Measurements from ENCODE around the gene CDH23.

Gene CDH23

GRCh38 chr10:71547312-71547711, 150.6 kb downstream of the CDH23 start:
- intact Hi-C loops (cut with DNase I): no loop called here
- DNase-seq: no peak

GRCh38 chr10:71547876-71548846, 151.4 kb downstream of the CDH23 start:
- intact Hi-C loops (cut with DNase I): no loop called here
- no peak for DNase-seq

GRCh38 chr10:71549766-71550533, 153.2 kb downstream of the CDH23 start:
- DNase-seq: no peak
- intact Hi-C loops (cut with DNase I): no loop called here

GRCh38 chr10:71550628-71551027, 153.9 kb downstream of the CDH23 start:
- no peak for DNase-seq
- intact Hi-C loops (cut with DNase I): no loop called here

- intact Hi-C loops (cut with DNase I): no loop called here
Observed at GRCh38 chr10:71551970-71552369, 155.2 kb downstream of the CDH23 start.

GRCh38 chr10:71553432-71553831, 156.7 kb downstream of the CDH23 start:
- DNase-seq: no peak
- intact Hi-C loops (cut with DNase I): no loop called here

More at GRCh38 chr10:71551970-71552369, 155.2 kb downstream of the CDH23 start:
- no peak for DNase-seq

GRCh38 chr10:71554671-71555070, 158.0 kb downstream of the CDH23 start:
- intact Hi-C loops (cut with DNase I): no loop called here

GRCh38 chr10:71555087-71555723, 158.5 kb downstream of the CDH23 start:
- intact Hi-C loops (cut with DNase I): no loop called here
- DNase-seq: peak in 1 of 10 donors; percentile 65

More at GRCh38 chr10:71554671-71555070, 158.0 kb downstream of the CDH23 start:
- no peak for DNase-seq

- peak in 1 of 10 donors; percentile 30 for DNase-seq
- intact Hi-C loops (cut with DNase I): no loop called here
Observed at GRCh38 chr10:71555724-71556119, 159.0 kb downstream of the CDH23 start.

- DNase-seq: no peak
- intact Hi-C loops (cut with DNase I): no loop called here
Observed at GRCh38 chr10:71558991-71559390, 162.3 kb downstream of the CDH23 start.

GRCh38 chr10:71561003-71561574, 164.4 kb downstream of the CDH23 start:
- no peak for DNase-seq
- intact Hi-C loops (cut with DNase I): loop anchor here (10.0 kb wide), 1 partner anchor 54 kb away; no protein-coding TSS in a partner anchor

GRCh38 chr10:71562181-71562580, 165.5 kb downstream of the CDH23 start:
- intact Hi-C loops (cut with DNase I): loop anchor here (10.0 kb wide), 1 partner anchor 53 kb away; no protein-coding TSS in a partner anchor
- peak in 1 of 10 donors; percentile 55 for DNase-seq

GRCh38 chr10:71562904-71563303, 166.2 kb downstream of the CDH23 start:
- DNase-seq: no peak

GRCh38 chr10:71564194-71564820, 167.6 kb downstream of the CDH23 start:
- DNase-seq: peak in 1 of 10 donors; percentile 26
- intact Hi-C loops (cut with DNase I): loop anchor here (10.0 kb wide), 1 partner anchor 50 kb away; no protein-coding TSS in a partner anchor

More at GRCh38 chr10:71562904-71563303, 166.2 kb downstream of the CDH23 start:
- intact Hi-C loops (cut with DNase I): loop anchor here (10.0 kb wide), 1 partner anchor 52 kb away; no protein-coding TSS in a partner anchor

- intact Hi-C loops (cut with DNase I): loop anchor here (5.0 to 10.0 kb wide), 2 partner anchors 49 to 132 kb away; no protein-coding TSS in a partner anchor
- DNase-seq: no peak
Observed at GRCh38 chr10:71565284-71566000, 168.7 kb downstream of the CDH23 start.

- DNase-seq: no peak
- intact Hi-C loops (cut with DNase I): loop anchor here (5.0 to 10.0 kb wide), 2 partner anchors 48 to 130 kb away; no protein-coding TSS in a partner anchor
Observed at GRCh38 chr10:71567006-71567405, 170.3 kb downstream of the CDH23 start.

- intact Hi-C loops (cut with DNase I): loop anchor here (5.0 to 10.0 kb wide), 2 partner anchors 46 to 128 kb away; no protein-coding TSS in a partner anchor
- DNase-seq: peak in 1 of 10 donors; percentile 78
Observed at GRCh38 chr10:71568896-71569492, 172.3 kb downstream of the CDH23 start.
